ENCODE data around the gene ASB7. TPM values are rescaled to one million over a fixed set of nuclear protein-coding genes. Genes with fewer than 3 reads are reported as not detected.

Gene ASB7
- total RNA-seq, 4 donors from 2014 or later: 11.4 to 12.7 (median 12.1) TPM

DNA sequence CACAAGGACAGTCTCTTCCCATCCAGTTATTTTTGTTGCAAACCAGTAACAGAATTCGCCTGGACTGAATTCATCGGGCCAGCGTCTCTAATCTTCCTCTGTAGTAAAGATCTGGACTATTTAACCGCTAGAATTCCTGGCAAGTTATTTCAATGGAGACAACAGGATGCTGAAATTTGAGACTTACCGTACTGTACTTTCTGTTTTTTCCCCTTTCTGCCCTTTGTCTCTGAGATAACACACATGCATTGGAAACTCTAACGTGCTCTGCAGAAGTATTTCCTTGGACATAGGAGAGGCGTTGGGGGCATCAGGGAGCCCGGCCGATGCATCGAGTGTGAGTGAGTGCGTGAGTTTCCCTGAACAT lies 61.5 kb downstream of the ASB7 start:
- H3K27me3 ChIP-seq: no peaks in the 10 kb centered on the region
- no peaks in the 10 kb centered on the region for H3K36me3 ChIP-seq
- H3K9me3 ChIP-seq: no peaks in the 10 kb centered on the region
- TF ChIP-seq POLR2A (IDR thresholded peaks at IDR 0.05): no peak
- no peak for TF ChIP-seq EP300 (IDR thresholded peaks at IDR 0.05)
- TF ChIP-seq, protein P1, sequence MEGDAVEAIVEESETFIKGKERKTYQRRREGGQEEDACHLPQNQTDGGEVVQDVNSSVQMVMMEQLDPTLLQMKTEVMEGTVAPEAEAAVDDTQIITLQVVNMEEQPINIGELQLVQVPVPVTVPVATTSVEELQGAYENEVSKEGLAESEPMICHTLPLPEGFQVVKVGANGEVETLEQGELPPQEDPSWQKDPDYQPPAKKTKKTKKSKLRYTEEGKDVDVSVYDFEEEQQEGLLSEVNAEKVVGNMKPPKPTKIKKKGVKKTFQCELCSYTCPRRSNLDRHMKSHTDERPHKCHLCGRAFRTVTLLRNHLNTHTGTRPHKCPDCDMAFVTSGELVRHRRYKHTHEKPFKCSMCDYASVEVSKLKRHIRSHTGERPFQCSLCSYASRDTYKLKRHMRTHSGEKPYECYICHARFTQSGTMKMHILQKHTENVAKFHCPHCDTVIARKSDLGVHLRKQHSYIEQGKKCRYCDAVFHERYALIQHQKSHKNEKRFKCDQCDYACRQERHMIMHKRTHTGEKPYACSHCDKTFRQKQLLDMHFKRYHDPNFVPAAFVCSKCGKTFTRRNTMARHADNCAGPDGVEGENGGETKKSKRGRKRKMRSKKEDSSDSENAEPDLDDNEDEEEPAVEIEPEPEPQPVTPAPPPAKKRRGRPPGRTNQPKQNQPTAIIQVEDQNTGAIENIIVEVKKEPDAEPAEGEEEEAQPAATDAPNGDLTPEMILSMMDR (IDR thresholded peaks at IDR 0.05): no peak
- H3K4me3 ChIP-seq: no peak overlapping the region
- H3K27ac ChIP-seq: no peak overlapping the region
- no peak for DNase-seq (ENCODE audit: low spot score in 2 of 2)
- 36 to 38% methylated on average over 11 of the region's 11 CpGs for WGBS, 2 donors
- H3K4me1 ChIP-seq: peaks cover 0 to 10% (median 0%) of the 10 kb centered on the region in 4 donors

- no peaks in the 10 kb centered on the region for H3K36me3 ChIP-seq
- no peaks in the 10 kb centered on the region for H3K27me3 ChIP-seq
- 46 to 56% methylated on average over 7 of the region's 7 CpGs for WGBS, 2 donors
- DNase-seq (ENCODE audit: low spot score in 2 of 2): no peak
- H3K4me1 ChIP-seq: peaks cover 0 to 10% (median 0%) of the 10 kb centered on the region in 4 donors
- no peaks in the 10 kb centered on the region for H3K9me3 ChIP-seq
- TF ChIP-seq, protein P1 (IDR thresholded peaks at IDR 0.05): no peak
- no peak for TF ChIP-seq POLR2A (IDR thresholded peaks at IDR 0.05)
- no peak for TF ChIP-seq EP300 (IDR thresholded peaks at IDR 0.05)
- H3K27ac ChIP-seq: no peak overlapping the region
- no peak overlapping the region for H3K4me3 ChIP-seq
These were observed 63.2 kb downstream of the ASB7 start for GRCh38 chr15:100665570-100665969.

DNA sequence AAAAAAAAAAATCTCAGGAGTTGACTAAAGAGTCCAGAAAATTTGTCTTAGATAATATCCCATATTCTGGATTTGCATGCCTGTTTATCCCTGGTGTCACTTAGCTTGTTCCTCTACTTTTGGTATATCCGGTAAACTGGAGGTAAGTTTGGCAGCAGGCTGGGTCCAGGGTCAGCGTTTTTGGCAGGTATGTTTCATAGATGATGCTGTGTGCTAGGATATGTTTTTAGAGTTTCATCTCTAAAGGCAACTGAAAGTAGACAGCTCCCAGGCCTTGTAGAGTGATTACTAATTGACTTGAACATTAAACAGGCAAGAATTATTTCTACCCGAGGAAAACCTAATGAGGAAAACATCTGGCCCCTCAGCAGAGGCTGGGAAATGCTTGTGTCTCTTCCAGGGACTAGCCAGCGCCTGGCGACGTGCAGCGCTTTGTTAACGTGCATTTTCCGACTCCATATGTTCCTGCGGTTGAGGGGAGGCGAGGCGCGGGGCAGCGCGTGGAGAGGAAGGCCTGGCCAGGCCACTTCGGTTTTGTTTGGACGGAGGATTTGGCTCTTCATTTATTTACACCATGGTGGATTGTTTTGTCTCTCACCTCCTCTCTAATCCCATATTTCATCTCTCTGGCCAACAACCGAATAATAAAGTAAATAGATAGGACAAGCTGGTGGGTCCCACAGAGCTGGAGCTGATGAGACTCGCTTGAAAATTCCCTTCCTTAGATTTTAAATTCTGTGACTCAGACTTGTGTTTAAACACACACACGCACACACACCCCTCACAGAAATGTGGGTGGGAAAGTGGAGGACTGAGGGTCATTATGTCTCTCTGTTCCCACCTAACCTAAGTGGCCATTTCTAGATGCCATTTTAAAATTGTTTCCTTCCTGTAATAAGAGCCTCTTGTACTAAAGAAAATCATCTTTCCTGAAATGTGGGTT lies 65.3 kb downstream of the ASB7 start:
- Histone ChIP-seq H3K4me3 (no peak overlapping the region), H3K36me3 (no peaks in the 10 kb centered on the region), H3K27me3 (no peaks in the 10 kb centered on the region), H3K27ac (peak overlapping the region in 2 of 4 donors; percentile 42 to 74), H3K9me3 (no peaks in the 10 kb centered on the region), H3K4me1 (peaks cover 0 to 22% (median 0%) of the 10 kb centered on the region in 4 donors)
- 60 to 67% methylated on average over 20 of the region's 20 CpGs for WGBS, 2 donors
- no peak for DNase-seq (ENCODE audit: low spot score in 2 of 2)
- TF ChIP-seq, protein P1 (IDR thresholded peaks at IDR 0.05): no peak
- TF ChIP-seq EP300 (IDR thresholded peaks at IDR 0.05) (no peak), POLR2A (IDR thresholded peaks at IDR 0.05) (no peak)

DNA sequence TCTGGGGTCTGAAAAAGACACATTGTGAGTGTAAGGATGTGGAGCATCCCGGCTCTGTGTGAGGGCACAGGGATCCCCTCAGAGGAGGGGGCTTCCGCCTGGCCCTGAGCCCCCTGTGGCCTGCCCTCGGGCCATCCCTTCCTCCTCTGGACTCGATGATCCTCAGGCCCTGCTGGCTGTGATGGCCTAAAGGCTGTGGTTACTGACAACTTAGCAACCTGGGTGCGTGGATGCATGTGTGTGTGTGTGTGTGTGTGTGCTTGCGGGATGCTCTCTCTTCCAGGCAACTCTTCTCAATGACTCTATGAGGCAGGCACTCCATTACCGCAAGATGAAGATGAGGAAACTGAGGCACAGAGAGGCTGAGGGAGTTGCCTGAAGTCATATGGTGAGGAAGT lies 66.0 kb downstream of the ASB7 start:
- no peaks in the 10 kb centered on the region for H3K9me3 ChIP-seq
- TF ChIP-seq EP300 (IDR thresholded peaks at IDR 0.05) (no peak), POLR2A (IDR thresholded peaks at IDR 0.05) (no peak)
- TF ChIP-seq, protein P1 (IDR thresholded peaks at IDR 0.05): no peak
- H3K27me3 ChIP-seq: no peaks in the 10 kb centered on the region
- peaks cover 0 to 22% (median 0%) of the 10 kb centered on the region in 4 donors for H3K4me1 ChIP-seq
- no peak overlapping the region for H3K4me3 ChIP-seq
- WGBS, 2 donors: 65 to 69% methylated on average over 7 of the region's 7 CpGs
- H3K27ac ChIP-seq: peak overlapping the region in 1 of 4 donors; percentile 42
- no peaks in the 10 kb centered on the region for H3K36me3 ChIP-seq
- no peak for DNase-seq (ENCODE audit: low spot score in 2 of 2)

GRCh38 chr15:100669260-100669659 lies 66.9 kb downstream of the ASB7 start:
- 79 to 80% methylated on average over 7 to 15 of the region's 15 CpGs for WGBS, 2 donors
- H3K4me3 ChIP-seq: no peak overlapping the region
- peaks cover 0 to 16% (median 0%) of the 10 kb centered on the region in 4 donors for H3K4me1 ChIP-seq
- no peaks in the 10 kb centered on the region for H3K27me3 ChIP-seq
- no peak overlapping the region for H3K27ac ChIP-seq
- DNase-seq (ENCODE audit: low spot score in 2 of 2): no peak
- H3K9me3 ChIP-seq: no peaks in the 10 kb centered on the region
- TF ChIP-seq POLR2A (IDR thresholded peaks at IDR 0.05) (no peak), EP300 (IDR thresholded peaks at IDR 0.05) (no peak)
- TF ChIP-seq, protein P1 (IDR thresholded peaks at IDR 0.05): no peak
- no peaks in the 10 kb centered on the region for H3K36me3 ChIP-seq
